Aorta (tissue), 5 donors: ENCODE results near the gene MRO. TPM values are rescaled to one million over a fixed set of nuclear protein-coding genes. Genes with fewer than 3 reads are reported as not detected.
A peak's percentile ranks its signal among the peaks of the same experiment; 100 is the strongest.

Experiments used
- ATAC-seq: fragments of 200-7000 bp; cut with Tn5 transposase; one replicate; pipeline ENCODE4 v1.9.1; 2022; ENCODE audit warnings: moderate library complexity; ENCODE audit not compliant: low FRiP score
- DNase-seq, 2 donors: peaks; one replicate each; pipeline ENCODE4 v3.0.0-alpha.2; 2020
- H3K27ac ChIP-seq, 2 donors: one replicate each; pipeline ENCODE4 v1.5.1; 2013; ENCODE audit warnings: low read length in 2 of 2, mild to moderate bottlenecking in 2 of 2, moderate library complexity in 2 of 2, control low read depth in 1 of 2, inconsistent platforms in 1 of 2, low read depth in 1 of 2
- H3K27me3 ChIP-seq, 2 donors: one replicate each; pipeline ENCODE4 v1.6.1; 2013; ENCODE audit warnings: control low read depth in 1 of 2, low read length in 1 of 2, mild to moderate bottlenecking in 1 of 2, moderate library complexity in 1 of 2; ENCODE audit not compliant: insufficient read depth in 2 of 2, control insufficient read depth in 1 of 2
- H3K36me3 ChIP-seq, 2 donors: one replicate each; pipeline ENCODE4 v1.6.1; 2013; ENCODE audit warnings: control low read depth in 1 of 2, low read length in 1 of 2, mild to moderate bottlenecking in 1 of 2; ENCODE audit not compliant: insufficient read depth in 2 of 2, control insufficient read depth in 1 of 2
- H3K4me1 ChIP-seq, 2 donors: one replicate each; pipeline ENCODE4 v1.6.1; 2013; ENCODE audit warnings: low read length in 2 of 2, control low read depth in 1 of 2, mild to moderate bottlenecking in 1 of 2, moderate library complexity in 1 of 2; ENCODE audit not compliant: insufficient read depth in 2 of 2, control insufficient read depth in 1 of 2
- H3K4me3 ChIP-seq, 2 donors: one replicate each; pipeline ENCODE4 v1.5.1; 2013; ENCODE audit warnings: low read length in 2 of 2, control low read depth in 1 of 2, mild to moderate bottlenecking in 1 of 2
- H3K9me3 ChIP-seq: one replicate; pipeline ENCODE4 v1.6.1; 2013; ENCODE audit warnings: mild to moderate bottlenecking, low read length; ENCODE audit not compliant: control insufficient read depth
- WGBS, 2 donors: extraction: QIAGEN DNeasy Blood & Tissue Kit; methylation state at CpG; one replicate each; pipeline ENCODE4 v1.1.7; 2013; 5-methylcytosine and 5-hydroxymethylcytosine counted together
- intact Hi-C, 2 donors: fragments of 100-400 bp; cut with DNase I; formaldehyde crosslinking; loops; one replicate each; pipeline versions ENCODE4 v1.14.2 to v1.15.0; 2022
- polyA plus RNA-seq, 2 donors: library from polyadenylated mRNA; stranded (reverse); fragments of 200-250 nt; gene quantifications; one replicate each; pipeline ENCODE4 v1.2.3, GENCODE V29; 2013
- total RNA-seq, 2 donors: library from RNA; stranded (reverse); fragmentation: NEBNext Ultra II Directional; extraction: Animal tissue kit (Norgen Biotek cat#: 25700); gene quantifications; one replicate each; pipeline ENCODE4 v1.2.1, GENCODE V29; 2021
- donor health status: healthy with polysubstance abuse.
- donor health status: Bipolar disorder and iron deficiency.
- donor health status: DM: no; HTN: no; CAD: no.
- donor health status: DM: no; HTN: no; CAD: no.
- donor health status: DM: yes; HTN: yes; CAD: no.

The MRO gene
- total and polyA plus RNA-seq, 4 donors = 0.13 to 3.2 (median 2.0) TPM

GRCh38 chr18:50775726-50776125, 44.1 kb downstream of the MRO start:
- Histone ChIP-seq H3K9me3 (no peaks in the 10 kb centered on the region), H3K36me3 (no peaks in the 10 kb centered on the region), H3K4me1 (no peaks in the 10 kb centered on the region), H3K27ac (no peak overlapping the region), H3K27me3 (no peaks in the 10 kb centered on the region), H3K4me3 (no peak overlapping the region)
- WGBS, 2 donors = 92 to 94% methylated on average over 14 of the region's 14 CpGs
- DNase-seq = no peak
- intact Hi-C loops = loop anchor here in 1 of 2 donors (10.0 kb wide), 1 partner anchor 59 kb away; no protein-coding TSS in a partner anchor
- no peak for ATAC-seq

- intact Hi-C loops = loop anchor here in 1 of 2 donors (10.0 kb wide), 1 partner anchor 60 kb away; no protein-coding TSS in a partner anchor
- ATAC-seq = no peak
- Histone ChIP-seq H3K4me3 (no peak overlapping the region), H3K4me1 (no peaks in the 10 kb centered on the region), H3K27ac (no peak overlapping the region), H3K27me3 (no peaks in the 10 kb centered on the region), H3K36me3 (no peaks in the 10 kb centered on the region), H3K9me3 (no peaks in the 10 kb centered on the region)
- 80% methylated on average over 9 of the region's 9 CpGs for WGBS, 2 donors
- no peak for DNase-seq
Observed at GRCh38 chr18:50775207-50775606, 44.6 kb downstream of the MRO start.

- Histone ChIP-seq H3K27ac (no peak overlapping the region), H3K9me3 (peaks cover 4% of the 10 kb centered on the region), H3K4me3 (no peak overlapping the region), H3K4me1 (no peaks in the 10 kb centered on the region), H3K27me3 (no peaks in the 10 kb centered on the region), H3K36me3 (no peaks in the 10 kb centered on the region)
- DNase-seq (no peak), ATAC-seq (no peak)
- intact Hi-C loops = no loop called here
Observed at GRCh38 chr18:50769463-50769862, 50.4 kb downstream of the MRO start.

GRCh38 chr18:50757358-50757757, 62.5 kb downstream of the MRO start:
- H3K9me3 ChIP-seq = peaks cover 4% of the 10 kb centered on the region
- no peak overlapping the region for H3K27ac ChIP-seq
- no peak overlapping the region for H3K4me3 ChIP-seq
- H3K27me3 ChIP-seq = no peaks in the 10 kb centered on the region
- WGBS, 2 donors = 49 to 63% methylated on average over 7 of the region's 7 CpGs
- ATAC-seq (peak; percentile 83), DNase-seq (peak in 1 of 2 donors; percentile 79)
- intact Hi-C loops = no loop called here
- H3K4me1 ChIP-seq = no peaks in the 10 kb centered on the region
- no peaks in the 10 kb centered on the region for H3K36me3 ChIP-seq

GRCh38 chr18:50754297-50754696, 65.5 kb downstream of the MRO start:
- H3K4me1 ChIP-seq = no peaks in the 10 kb centered on the region
- peaks cover 0 to 2% of the 10 kb centered on the region in 2 donors for H3K27me3 ChIP-seq
- H3K36me3 ChIP-seq = no peaks in the 10 kb centered on the region
- ATAC-seq (no peak), DNase-seq (no peak)
- WGBS, 2 donors = 93 to 98% methylated on average over 3 of the region's 3 CpGs
- H3K9me3 ChIP-seq = peaks cover 4% of the 10 kb centered on the region
- H3K4me3 ChIP-seq = no peak overlapping the region
- no peak overlapping the region for H3K27ac ChIP-seq
- intact Hi-C loops = no loop called here

- Histone ChIP-seq H3K9me3 (peaks cover 6% of the 10 kb centered on the region), H3K27ac (no peak overlapping the region), H3K4me1 (no peaks in the 10 kb centered on the region), H3K36me3 (no peaks in the 10 kb centered on the region), H3K27me3 (peaks cover 0 to 2% of the 10 kb centered on the region in 2 donors), H3K4me3 (no peak overlapping the region)
- whole genome bisulfite sequencing, 2 donors = 89 to 90% methylated on average over 1 of the region's 1 CpG
- ATAC-seq (no peak), DNase-seq (no peak)
- intact Hi-C loops = no loop called here
Observed at GRCh38 chr18:50753311-50753710, 66.5 kb downstream of the MRO start.

GRCh38 chr18:50751947-50752346, 67.9 kb downstream of the MRO start:
- Histone ChIP-seq H3K4me3 (no peak overlapping the region), H3K27me3 (peaks cover 0 to 2% of the 10 kb centered on the region in 2 donors), H3K36me3 (no peaks in the 10 kb centered on the region), H3K4me1 (no peaks in the 10 kb centered on the region), H3K9me3 (peaks cover 8% of the 10 kb centered on the region), H3K27ac (no peak overlapping the region)
- intact Hi-C loops = no loop called here
- 84 to 94% methylated on average over 1 of the region's 1 CpG for WGBS, 2 donors
- ATAC-seq = no peak
- no peak for DNase-seq

GRCh38 chr18:50751490-50751889, 68.3 kb downstream of the MRO start:
- 44 to 49% methylated on average over 5 of the region's 5 CpGs for WGBS, 2 donors
- Histone ChIP-seq H3K4me1 (no peaks in the 10 kb centered on the region), H3K27ac (no peak overlapping the region), H3K36me3 (no peaks in the 10 kb centered on the region), H3K9me3 (peaks cover 8% of the 10 kb centered on the region), H3K27me3 (peaks cover 0 to 2% of the 10 kb centered on the region in 2 donors), H3K4me3 (no peak overlapping the region)
- ATAC-seq (no peak), DNase-seq (no peak)
- intact Hi-C loops = no loop called here

- 90 to 92% methylated on average over 2 of the region's 2 CpGs for WGBS, 2 donors
- ATAC-seq = no peak
Observed at GRCh38 chr18:50750546-50750945, 69.3 kb downstream of the MRO start.

More at GRCh38 chr18:50750546-50750945, 69.3 kb downstream of the MRO start:
- H3K36me3 ChIP-seq = no peaks in the 10 kb centered on the region
- H3K27ac ChIP-seq = no peak overlapping the region
- intact Hi-C loops = no loop called here
- DNase-seq = no peak
- H3K9me3 ChIP-seq = peaks cover 8% of the 10 kb centered on the region
- no peak overlapping the region for H3K4me3 ChIP-seq
- H3K4me1 ChIP-seq = no peaks in the 10 kb centered on the region
- peaks cover 0 to 2% of the 10 kb centered on the region in 2 donors for H3K27me3 ChIP-seq
